ENCODE measurements around the gene TEX44.

The TEX44 gene

GRCh38 chr2:231634951-231635875 lies 42.5 kb downstream of the TEX44 start:
- DNase-seq, result no peak

GRCh38 chr2:231640241-231640640 lies 47.6 kb downstream of the TEX44 start:
- DNase-seq, result no peak

GRCh38 chr2:231640641-231641111 lies 48.0 kb downstream of the TEX44 start:
- DNase-seq, result peak; percentile 36

- DNase-seq, result peak; percentile 97
Measured at GRCh38 chr2:231642631-231643494, 50.2 kb downstream of the TEX44 start.

- no peak for DNase-seq
Measured at GRCh38 chr2:231643495-231643888, 50.8 kb downstream of the TEX44 start.
